GM19239 (cell line): ENCODE results near the gene ZBTB47.

Source experiments
- DNase-seq: peaks from one replicate; pipeline ENCODE4 v3.0.0; 2011; ENCODE audit warnings: low spot score; ENCODE audit not compliant: insufficient read length
- FAIRE-seq: peaks from 2 replicates; lab custom pipeline; 2011; peaks lifted over from hg19 to GRCh38; lab: Jason Lieb, UNC

Gene ZBTB47

GRCh38 chr3:42696356-42697288, 43.1 kb downstream of the ZBTB47 start:
- FAIRE-seq (no peak), DNase-seq (no peak)

DNA sequence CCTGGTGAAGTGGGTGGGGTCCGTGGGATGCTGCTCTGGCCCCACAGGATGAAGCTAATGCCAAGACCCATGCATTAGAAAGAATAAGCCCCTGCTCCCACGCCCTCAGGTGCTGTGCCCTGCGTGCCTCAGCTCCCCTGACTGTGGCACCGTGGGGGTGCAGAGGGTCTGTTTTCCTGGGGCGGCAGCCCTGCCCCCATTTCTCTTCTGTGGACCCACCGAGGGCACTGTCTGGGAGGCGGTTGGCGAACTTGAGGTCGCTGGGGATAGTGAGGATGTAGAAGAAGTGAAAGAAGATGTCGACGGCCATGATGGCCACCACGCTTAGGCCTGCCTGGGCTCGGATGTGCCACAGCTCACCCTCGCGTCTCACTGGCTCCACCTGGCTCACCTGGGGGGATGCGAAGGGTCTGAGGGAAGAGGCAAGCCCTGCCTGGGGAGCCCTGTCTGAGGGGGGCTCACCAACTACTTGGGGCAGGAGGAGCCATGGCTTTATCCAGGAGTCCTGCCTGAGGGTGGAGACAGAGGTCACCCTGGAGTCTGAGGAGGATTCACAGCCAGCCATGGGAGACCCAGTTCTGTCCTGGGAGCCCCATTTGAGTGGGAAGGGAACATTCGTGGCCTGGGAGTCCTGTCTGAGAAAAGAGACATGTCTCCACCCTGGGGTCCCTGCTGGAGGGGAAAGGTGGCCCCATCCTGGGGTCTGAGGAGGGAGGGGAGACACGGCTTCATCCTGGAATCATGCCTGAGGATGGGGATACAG, 44.0 kb downstream of the ZBTB47 start:
- FAIRE-seq, result no peak

GRCh38 chr3:42698216-42698910, 44.9 kb downstream of the ZBTB47 start:
- FAIRE-seq (no peak), DNase-seq (no peak)

More for the DNA sequence above, 44.0 kb downstream of the ZBTB47 start:
- DNase-seq, result no peak

- no peak for FAIRE-seq
- DNase-seq, result no peak
Observed at GRCh38 chr3:42698911-42699230, 45.4 kb downstream of the ZBTB47 start.

DNA sequence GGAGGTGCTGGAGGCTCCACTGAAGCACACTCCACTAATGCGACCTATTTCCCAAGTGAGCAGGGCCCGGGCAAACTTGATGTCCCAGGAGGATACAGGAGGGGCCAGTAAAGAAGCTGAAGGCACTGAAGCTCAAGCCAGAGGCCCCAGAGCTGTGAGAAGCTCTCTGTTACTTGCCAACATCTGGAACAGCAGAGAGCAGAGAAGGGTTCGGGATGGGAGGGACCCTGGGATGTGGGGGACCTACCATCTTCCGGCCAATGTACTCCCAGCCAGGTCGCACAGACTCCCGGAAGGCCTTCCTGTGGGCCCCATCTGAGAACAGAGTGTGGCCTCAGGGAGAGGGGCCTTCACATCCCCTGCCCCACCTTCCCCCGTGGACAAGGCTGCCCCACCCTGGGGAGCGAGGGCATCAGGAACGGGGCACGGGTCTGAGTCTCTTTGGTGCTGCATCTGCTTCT, 46.0 kb downstream of the ZBTB47 start:
- FAIRE-seq, result no peak
- no peak for DNase-seq

- FAIRE-seq, result no peak
- no peak for DNase-seq
Observed at GRCh38 chr3:42700366-42701288, 47.1 kb downstream of the ZBTB47 start.

- DNase-seq, result peak; percentile 62
- no peak for FAIRE-seq
Observed at GRCh38 chr3:42701371-42702065, 48.0 kb downstream of the ZBTB47 start.

DNA sequence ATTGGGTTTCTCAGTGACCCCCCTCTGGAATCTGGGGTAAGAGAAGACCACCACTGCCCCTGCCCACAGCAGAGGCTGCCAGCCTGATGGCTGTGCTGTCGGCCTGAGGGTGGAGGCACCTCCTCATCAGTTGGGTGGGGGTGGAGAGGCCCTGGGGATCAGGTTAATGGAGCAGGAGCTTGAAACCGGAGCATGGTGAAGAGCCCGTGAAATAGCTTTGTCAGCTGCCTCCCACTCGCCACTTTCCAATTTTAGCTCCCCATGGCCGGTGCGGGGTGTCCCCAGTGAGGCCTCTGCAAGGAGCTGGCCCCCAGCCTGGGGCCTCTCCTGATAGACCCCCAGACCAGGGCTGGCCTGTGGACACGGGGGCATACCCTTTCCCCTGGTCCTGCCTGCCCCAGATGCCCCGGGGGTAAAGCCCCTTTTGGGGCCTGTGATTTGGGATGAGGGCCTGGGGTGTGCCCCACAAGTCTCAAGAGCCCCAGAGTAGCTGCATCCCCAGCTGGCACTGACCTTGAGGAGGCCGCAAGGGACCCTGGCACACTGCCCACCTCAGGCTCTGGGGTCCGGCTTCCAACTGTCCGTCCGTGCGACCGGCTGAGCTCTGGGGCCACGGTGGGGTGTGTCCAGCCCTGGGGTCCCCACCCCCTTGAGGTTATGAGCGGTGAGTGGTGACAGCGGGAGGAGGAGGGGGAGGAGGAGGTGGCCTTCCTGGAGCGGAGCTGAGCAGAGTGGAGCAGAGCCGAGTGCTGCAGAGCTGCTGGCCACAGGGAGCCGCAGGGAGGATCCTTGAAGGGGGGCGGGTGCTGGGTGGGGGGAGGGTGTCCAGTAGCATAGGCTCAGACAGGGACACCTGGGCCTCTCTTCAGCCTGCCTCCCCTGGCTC, 48.8 kb downstream of the ZBTB47 start, which contains the start of gene HHATL:
HHATL (minus strand) TSS at position 733 of the 886 bp plus-strand sequence. CDS start 1,972 bp downstream, outside the sequence.
- DNase-seq, result no peak
- no peak for FAIRE-seq

- FAIRE-seq (no peak), DNase-seq (no peak)
Observed at GRCh38 chr3:42702982-42703694, 49.6 kb downstream of the ZBTB47 start.

- FAIRE-seq, result no peak
- DNase-seq, result no peak
Observed at GRCh38 chr3:42703695-42704025, 50.2 kb downstream of the ZBTB47 start.

GRCh38 chr3:42704136-42704841, 50.8 kb downstream of the ZBTB47 start:
- DNase-seq (no peak), FAIRE-seq (no peak)

DNA sequence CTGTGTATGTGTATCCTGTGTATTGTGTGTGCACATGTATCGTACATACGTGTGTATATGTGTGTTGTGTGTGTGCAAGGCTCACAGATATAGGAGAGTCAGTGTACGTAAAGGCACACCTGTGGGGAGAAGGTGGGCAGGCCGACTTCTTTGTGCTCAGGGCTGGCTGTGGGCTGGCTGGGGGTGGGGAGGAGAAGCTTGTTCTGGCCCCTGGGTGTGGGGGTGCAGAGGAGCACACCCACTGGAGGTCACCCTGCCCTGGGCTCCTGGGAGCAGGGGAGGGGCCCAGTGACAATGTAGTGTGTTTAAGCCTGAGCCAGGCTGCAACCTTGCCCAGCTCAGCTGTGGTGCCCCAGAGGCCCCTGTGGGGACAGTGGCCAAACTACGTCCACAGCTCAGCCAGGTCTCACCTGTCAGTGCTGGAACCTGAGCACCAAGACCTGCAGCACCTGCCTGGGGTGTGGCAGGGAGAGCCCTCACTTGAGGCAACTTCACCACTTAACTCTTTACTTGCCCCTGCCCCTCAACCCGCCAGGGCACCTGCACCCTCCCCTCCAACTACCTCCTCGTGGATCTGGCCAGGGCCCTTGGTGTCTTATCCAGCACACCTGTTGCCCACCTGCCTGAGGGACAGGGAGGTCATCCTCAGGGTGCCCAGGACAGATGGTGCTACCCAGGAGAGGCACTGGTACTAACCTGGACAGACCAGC, 51.7 kb downstream of the ZBTB47 start:
- DNase-seq (no peak), FAIRE-seq (no peak)

GRCh38 chr3:42705962-42706585, 52.6 kb downstream of the ZBTB47 start:
- DNase-seq (no peak), FAIRE-seq (no peak)

GRCh38 chr3:42706721-42707619, 53.5 kb downstream of the ZBTB47 start:
- no peak for DNase-seq
- FAIRE-seq, result no peak
